HepG2 (cell line): ENCODE data around the gene CCDC7. TPM values are rescaled to one million over a fixed set of nuclear protein-coding genes. Genes with fewer than 3 reads are reported as not detected.
"Not testable (repeated sequence)": the region's sequence is repeated elsewhere in the genome, so short reads cannot be mapped to it uniquely, and the experiment has no call there.

Experiments
- ATAC-seq: fragments of 200-7000 bp; cut with Tn5 transposase; 3 replicates; pipeline ENCODE4 v1.9.1; 2020; ENCODE audit warnings: mild to moderate bottlenecking, moderate library complexity
- BruUV-seq: library from RNA; stranded (reverse); fragments of 400-500 nt; replicated peaks from 2 replicates; lab custom pipeline; 2021; lab: Mats Ljungman, UMichigan
- CTCF ChIA-PET: fragments of 300-600 bp; formaldehyde crosslinking; extraction: SDS; loops from one replicate; lab custom pipeline; 2021; ENCODE audit warnings: low total read pairs, inconsistent platforms, low intra/inter-chr PET ratio; lab: Yijun Ruan, JAX
- POLR2A ChIA-PET: fragments of 350-600 bp; sonication (Branson Sonifier 250); formaldehyde crosslinking; loops from one replicate; lab custom pipeline; 2020; ENCODE audit warnings: antibody characterized with exemption, inconsistent platforms; lab: Yijun Ruan, JAX
- DNase-seq: peaks from one replicate; pipeline ENCODE4 v3.0.0-alpha.2; 2015; ENCODE audit warnings: low spot score
- FAIRE-seq: peaks from 3 replicates; lab custom pipeline; 2011; peaks lifted over from hg19 to GRCh38; lab: Jason Lieb, UNC
- H2AFZ ChIP-seq: one replicate; pipeline ENCODE4 v1.6.1; 2011; ENCODE audit warnings: low read length, inconsistent platforms
- H3K27ac ChIP-seq: fragments of 300-600 bp; 3 replicates; pipeline ENCODE4 v1.8.0; 2011; ENCODE audit warnings: mixed run types, mild to moderate bottlenecking, mixed read lengths, low read length, inconsistent platforms; ENCODE audit not compliant: insufficient read depth; ENCODE audit errors: extremely low read length
- H3K27me3 ChIP-seq, 2 experiments: fragments of 200-600 bp in 1 of 2; 2 replicates in 1 of 2; 3 replicates in 1 of 2; pipeline versions ENCODE4 v1.6.0 to v1.8.0; 2011; ENCODE audit warnings: low read length in 2 of 2, mild to moderate bottlenecking in 2 of 2, moderate library complexity in 2 of 2, inconsistent platforms in 1 of 2; ENCODE audit not compliant: insufficient read depth in 2 of 2, control insufficient read depth in 1 of 2
- H3K36me3 ChIP-seq, 2 experiments: fragments of 200-600 bp in 1 of 2; replicated peaks in 1 of 2; 2 replicates in 1 of 2; 3 replicates in 1 of 2; pipeline versions ENCODE4 v1.5.1 to v1.8.0; 2011; ENCODE audit warnings: low read length in 2 of 2, inconsistent platforms in 1 of 2; ENCODE audit not compliant: insufficient read depth in 2 of 2, control insufficient read depth in 1 of 2
- H3K4me1 ChIP-seq: 2 replicates; pipeline ENCODE4 v1.5.1; 2012; ENCODE audit warnings: low read length, inconsistent platforms; ENCODE audit not compliant: insufficient read depth
- H3K4me2 ChIP-seq: 2 replicates; pipeline ENCODE4 v1.6.0; 2011; ENCODE audit warnings: low read depth, low read length, inconsistent platforms
- H3K4me3 ChIP-seq, 3 experiments: fragments of 200-600 bp in 1 of 3; sonication (generic), shearing (Covaris generic) in 1 of 3; replicated peaks in 1 of 3; 2 replicates each; pipeline ENCODE4 v1.5.1; 2011 to 2016; ENCODE audit warnings: low read length in 3 of 3, inconsistent platforms in 2 of 3, low read depth in 2 of 3, mild to moderate bottlenecking in 2 of 3, control low read depth in 1 of 3, mixed read lengths in 1 of 3; ENCODE audit not compliant: insufficient read depth in 1 of 3
- H3K79me2 ChIP-seq: one replicate; pipeline ENCODE4 v1.6.1; 2011; ENCODE audit warnings: low read length, inconsistent platforms; ENCODE audit not compliant: insufficient read depth
- H3K9ac ChIP-seq: 2 replicates; pipeline ENCODE4 v1.6.0; 2011; ENCODE audit warnings: mild to moderate bottlenecking, low read depth, low read length, inconsistent platforms; ENCODE audit not compliant: insufficient read depth
- H3K9me3 ChIP-seq: 2 replicates; pipeline ENCODE4 v1.5.1; 2012; ENCODE audit warnings: mild to moderate bottlenecking, low read length
- H4K20me1 ChIP-seq: 2 replicates; pipeline ENCODE4 v1.6.0; 2011; ENCODE audit warnings: inconsistent platforms, mild to moderate bottlenecking, low read length, moderate library complexity; ENCODE audit not compliant: insufficient read depth
- CENPX ChIP-seq: sonication (generic); formaldehyde crosslinking; IDR thresholded peaks from 2 replicates; pipeline ENCODE4 v1.9.0; 2021; ENCODE audit warnings: mild to moderate bottlenecking, missing genetic modification reagents, moderate library complexity
- KLF15 ChIP-seq: sonication (generic); formaldehyde crosslinking; IDR thresholded peaks from 2 replicates; pipeline ENCODE4 v1.8.1; 2023; ENCODE audit warnings: borderline replicate concordance, mild to moderate bottlenecking, inconsistent platforms, missing genetic modification reagents, mixed read lengths
- NFRKB ChIP-seq: fragments of 450-650 bp; IDR thresholded peaks from 2 replicates; pipeline ENCODE4 v1.6.1; 2017
- NONO ChIP-seq, 2 experiments: fragments of 450-650 bp in 1 of 2; sonication (generic) in 1 of 2; formaldehyde crosslinking in 1 of 2; IDR thresholded peaks in 1 of 2; conservative IDR thresholded peaks in 1 of 2; 2 replicates each; pipeline versions ENCODE4 v1.6.1 to v1.8.0; 2017 to 2022; ENCODE audit warnings: mild to moderate bottlenecking in 1 of 2, missing genetic modification reagents in 1 of 2, moderate library complexity in 1 of 2
- POLR2A ChIP-seq, 2 experiments: IDR thresholded peaks; 2 replicates each; pipeline ENCODE4 v1.6.1; 2011; ENCODE audit warnings: low read depth in 2 of 2, low read length in 2 of 2, mild to moderate bottlenecking in 1 of 2, moderate library complexity in 1 of 2; ENCODE audit not compliant: insufficient read depth in 1 of 2
- SOX5 ChIP-seq: IDR thresholded peaks from 2 replicates; pipeline ENCODE4 v1.6.1; 2016; ENCODE audit warnings: borderline replicate concordance
- SP4 ChIP-seq: sonication (generic); formaldehyde crosslinking; IDR thresholded peaks from 2 replicates; pipeline ENCODE4 v1.8.1; 2023; ENCODE audit warnings: mild to moderate bottlenecking, missing genetic modification reagents
- TEAD2 ChIP-seq: sonication (generic); formaldehyde crosslinking; IDR thresholded peaks from 2 replicates; pipeline ENCODE4 v1.9.0; 2021; ENCODE audit warnings: missing genetic modification reagents
- TMF1 ChIP-seq: sonication (generic); formaldehyde crosslinking; IDR thresholded peaks from 2 replicates; pipeline ENCODE4 v1.8.1; 2022; ENCODE audit warnings: low read depth, missing genetic modification reagents
- ZNF30 ChIP-seq: sonication (generic); formaldehyde crosslinking; IDR thresholded peaks from 2 replicates; pipeline ENCODE4 v1.5.0; 2020; ENCODE audit warnings: mild to moderate bottlenecking, missing genetic modification reagents
- ZNF326 ChIP-seq: sonication (generic); formaldehyde crosslinking; IDR thresholded peaks from 2 replicates; pipeline ENCODE4 v1.4.0; 2020; ENCODE audit warnings: missing genetic modification reagents, borderline replicate concordance
- ZNF557 ChIP-seq: sonication (generic); formaldehyde crosslinking; IDR thresholded peaks from 2 replicates; pipeline ENCODE4 v1.4.0; 2020; ENCODE audit warnings: missing genetic modification reagents
- ZNF615 ChIP-seq: sonication (generic); formaldehyde crosslinking; IDR thresholded peaks from 2 replicates; pipeline ENCODE4 v1.5.0; 2020; ENCODE audit warnings: mild to moderate bottlenecking, missing genetic modification reagents, borderline replicate concordance
- ZNF773 ChIP-seq: sonication (generic); formaldehyde crosslinking; IDR thresholded peaks from 2 replicates; pipeline ENCODE4 v1.4.0; 2020; ENCODE audit warnings: missing genetic modification reagents, borderline replicate concordance
- WGBS: methylation state at CpG from one replicate; pipeline ENCODE4 v1.1.6; 2017; ENCODE audit warnings: low lambda C conversion rate; 5-methylcytosine and 5-hydroxymethylcytosine counted together
- in situ Hi-C: cut with HindIII; loops from 2 replicates; pipeline ENCODE4 v1.10.0; 2017; ENCODE audit warnings: low pct_unique_long_range_greater_than_20kb; ENCODE audit not compliant: extremely low pct_ligation_motif_present
- intact Hi-C: fragments of 100-400 bp; cut with micrococcal nuclease; formaldehyde crosslinking; loops from one replicate; pipeline ENCODE4 v1.10.0; 2022; ENCODE audit not compliant: unreplicated experiment
- polyA plus RNA-seq, 8 experiments: library from polyadenylated mRNA; depleted of rRNA in 3 of 8; stranded (reverse) in 7 of 8; unstranded in 1 of 8; fragments of >200 nt; fragmentation: Illumina TruSeq in 4 of 8; extraction: Trizol in 4 of 8; gene quantifications; 2 replicates each; pipeline versions ENCODE4 v1.2.1 to v1.2.3, GENCODE V29; 2011 to 2016; ENCODE audit warnings: low read depth in 4 of 8, missing spikeins in 1 of 8, mixed read lengths in 1 of 8; ENCODE audit not compliant: insufficient read depth in 1 of 8
- total RNA-seq, 5 experiments: library from RNA; depleted of rRNA; stranded (reverse); fragments of >200 nt; fragmentation: Illumina TruSeq; extraction: Trizol; gene quantifications; 2 replicates each; pipeline ENCODE4 v1.2.3, GENCODE V29; 2016; ENCODE audit warnings: low read depth in 1 of 5
- TF ChIP-seq, protein P1 (sequence below): sonication (generic); formaldehyde crosslinking; IDR thresholded peaks from 2 replicates; pipeline ENCODE4 v1.8.1; 2023; ENCODE audit warnings: mild to moderate bottlenecking, missing genetic modification reagents

Gene CCDC7
- total and polyA plus RNA-seq, 2 of the 13 experiments (the other 11 are each of a cell fraction or from before 2014, with no cell fraction given) = 0.40 to 1.8 TPM

DNA sequence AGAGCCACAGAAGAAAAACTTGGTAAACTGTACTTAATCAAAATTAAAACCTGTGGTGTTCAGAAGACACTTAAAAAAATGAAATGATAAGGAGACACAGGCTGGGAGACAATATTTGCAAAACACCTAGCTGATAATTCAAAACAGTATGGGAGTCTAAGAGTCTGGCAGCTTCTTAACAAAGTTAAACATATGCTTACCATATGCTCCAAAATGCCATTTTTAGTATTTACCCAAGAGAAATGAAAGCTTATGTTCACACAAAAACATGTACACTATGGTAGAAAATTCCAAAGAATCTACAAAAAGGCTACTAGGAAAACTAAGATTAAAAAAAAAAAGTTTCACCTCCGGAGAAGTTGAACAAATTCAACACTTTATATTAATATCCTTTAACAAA, 463.5 kb downstream of the CCDC7 start:
- Histone ChIP-seq H3K4me3 (no peak overlapping the region), H3K27ac (no peak overlapping the region), H3K9ac (no peak overlapping the region), H2AFZ (no peak overlapping the region), H3K27me3 (no peaks in the 10 kb centered on the region), H3K36me3 (peaks cover 11 to 50% of the 10 kb centered on the region in 2 experiments), H4K20me1 (no peaks in the 10 kb centered on the region), H3K4me1 (peaks cover 4% of the 10 kb centered on the region; the same call in 1 of the 2 replicates), H3K4me2 (no peak overlapping the region), H3K79me2 (no peaks in the 10 kb centered on the region), H3K9me3 (no peaks in the 10 kb centered on the region)
- in situ Hi-C loops = no loop called here
- ChIA-PET POLR2A (no interaction called here), CTCF (no interaction called here)
- ATAC-seq = no peak
- TF ChIP-seq TEAD2 (CRISPR knock-in tag) = no peak
- TF ChIP-seq, protein P1, sequence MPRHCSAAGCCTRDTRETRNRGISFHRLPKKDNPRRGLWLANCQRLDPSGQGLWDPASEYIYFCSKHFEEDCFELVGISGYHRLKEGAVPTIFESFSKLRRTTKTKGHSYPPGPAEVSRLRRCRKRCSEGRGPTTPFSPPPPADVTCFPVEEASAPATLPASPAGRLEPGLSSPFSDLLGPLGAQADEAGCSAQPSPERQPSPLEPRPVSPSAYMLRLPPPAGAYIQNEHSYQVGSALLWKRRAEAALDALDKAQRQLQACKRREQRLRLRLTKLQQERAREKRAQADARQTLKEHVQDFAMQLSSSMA (CRISPR knock-in tag) = no peak
- no peak for TF ChIP-seq ZNF773 (CRISPR knock-in tag)
- TF ChIP-seq ZNF615 = no peak
- TF ChIP-seq POLR2A (IDR thresholded peaks at IDR 0.05; ENCODE audit: insufficient read depth in 1 of 2, low read depth in 2 of 2, low read length in 2 of 2) = no peak
- TF ChIP-seq TMF1 = no peak
- TF ChIP-seq NFRKB = no peak
- TF ChIP-seq ZNF326 = no peak
- no peak for TF ChIP-seq SP4 (CRISPR knock-in tag)
- no peak for TF ChIP-seq CENPX (CRISPR knock-in tag)
- TF ChIP-seq SOX5 (CRISPR knock-in tag) = no peak
- no peak for TF ChIP-seq ZNF557 (CRISPR knock-in tag)
- no peak for TF ChIP-seq NONO (IDR thresholded peaks at IDR 0.05)
- no peak for TF ChIP-seq NONO (CRISPR knock-in tag; conservative IDR thresholded peaks at IDR 0.05)
- TF ChIP-seq ZNF30 (CRISPR knock-in tag) = no peak
- TF ChIP-seq KLF15 = no peak
- no TSS peak for BruUV-seq
- 96% methylated on average over 1 of the region's 1 CpG for WGBS
- no peak for FAIRE-seq
- intact Hi-C loops = loop anchor here (10.0 kb wide), 1 partner anchor 45 kb away; the partner anchor contains the start of gene ITGB1
- no peak for DNase-seq

DNA sequence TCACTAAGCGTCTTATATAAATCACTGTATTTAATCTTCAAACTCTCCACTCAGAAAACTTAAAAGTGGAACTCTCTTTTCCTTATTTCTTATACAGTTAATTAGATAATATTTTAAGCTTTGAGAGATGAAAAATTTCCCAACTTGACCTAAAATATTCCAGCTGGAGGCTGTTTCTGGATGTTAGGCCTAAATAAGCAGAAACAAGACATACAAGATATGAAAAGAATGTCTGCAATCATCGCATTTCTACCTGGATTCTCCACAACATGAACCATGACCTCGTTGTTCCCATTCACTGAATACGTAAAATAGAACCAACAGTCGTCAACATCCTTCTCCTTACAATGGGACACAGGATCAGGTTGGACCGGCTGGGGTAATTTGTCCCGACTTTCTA, 464.0 kb downstream of the CCDC7 start:
- H3K9me3 ChIP-seq, H3K4me2 ChIP-seq, H3K9ac ChIP-seq, POLR2A ChIA-PET, DNase-seq, H3K79me2 ChIP-seq, H3K27ac ChIP-seq, FAIRE-seq, BruUV-seq, H2AFZ ChIP-seq, ATAC-seq, H3K4me3 ChIP-seq, CTCF ChIA-PET, H4K20me1 ChIP-seq, H3K4me1 ChIP-seq, in situ Hi-C loops, H3K27me3 ChIP-seq: not testable (repeated sequence)
- intact Hi-C loops = loop anchor here (10.0 kb wide), 1 partner anchor 45 kb away; the partner anchor contains the start of gene ITGB1
- WGBS = 94% methylated on average over 7 of the region's 7 CpGs
- H3K36me3 ChIP-seq = peaks cover 11 to 50% of the 10 kb centered on the region in 2 experiments
